GM18870 (cell line): Measurements from ENCODE around the gene TTC23.
"Not testable (repeated sequence)": the region's sequence is repeated elsewhere in the genome, so short reads cannot be mapped to it uniquely, and the experiment has no call there.

Experiments
- ATAC-seq: cut with Tn5 transposase; IDR thresholded peaks from one replicate; pipeline ENCODE4 v1.9.1; 2021; ENCODE audit warnings: moderate library complexity; ENCODE audit not compliant: unreplicated experiment

Gene TTC23

GRCh38 chr15:99122831-99123712 lies 126.3 kb downstream of the TTC23 start:
- ATAC-seq: no peak

- ATAC-seq: no peak
Measured at GRCh38 chr15:99121691-99122410, 127.5 kb downstream of the TTC23 start.

GRCh38 chr15:99121207-99121606 lies 128.2 kb downstream of the TTC23 start:
- ATAC-seq: no peak

- ATAC-seq: no peak
Measured at GRCh38 chr15:99120050-99120777, 129.2 kb downstream of the TTC23 start.

GRCh38 chr15:99118801-99119546 lies 130.4 kb downstream of the TTC23 start:
- no peak for ATAC-seq

- ATAC-seq: no peak
Measured at GRCh38 chr15:99118258-99118632, 131.1 kb downstream of the TTC23 start.

GRCh38 chr15:99117563-99118257 lies 131.7 kb downstream of the TTC23 start:
- no peak for ATAC-seq

- ATAC-seq: no peak
Measured at GRCh38 chr15:99117111-99117510, 132.3 kb downstream of the TTC23 start.

- ATAC-seq: no peak
Measured at GRCh38 chr15:99115300-99116215, 133.8 kb downstream of the TTC23 start.

- ATAC-seq: no peak
Measured at GRCh38 chr15:99114511-99115299, 134.7 kb downstream of the TTC23 start.

GRCh38 chr15:99113547-99114271 lies 135.7 kb downstream of the TTC23 start:
- no peak for ATAC-seq

- ATAC-seq: not testable (repeated sequence)
Measured at GRCh38 chr15:99111641-99112040, 137.7 kb downstream of the TTC23 start.

- ATAC-seq: no peak
Measured at GRCh38 chr15:99110581-99111320, 138.6 kb downstream of the TTC23 start.

- no peak for ATAC-seq
Measured at GRCh38 chr15:99110093-99110492, 139.3 kb downstream of the TTC23 start.

- ATAC-seq: no peak
Measured at GRCh38 chr15:99109555-99110021, 139.8 kb downstream of the TTC23 start.

- no peak for ATAC-seq
Measured at GRCh38 chr15:99108993-99109392, 140.4 kb downstream of the TTC23 start.
